ENCODE measurements around the gene TCF4.

TCF4 gene

DNA sequence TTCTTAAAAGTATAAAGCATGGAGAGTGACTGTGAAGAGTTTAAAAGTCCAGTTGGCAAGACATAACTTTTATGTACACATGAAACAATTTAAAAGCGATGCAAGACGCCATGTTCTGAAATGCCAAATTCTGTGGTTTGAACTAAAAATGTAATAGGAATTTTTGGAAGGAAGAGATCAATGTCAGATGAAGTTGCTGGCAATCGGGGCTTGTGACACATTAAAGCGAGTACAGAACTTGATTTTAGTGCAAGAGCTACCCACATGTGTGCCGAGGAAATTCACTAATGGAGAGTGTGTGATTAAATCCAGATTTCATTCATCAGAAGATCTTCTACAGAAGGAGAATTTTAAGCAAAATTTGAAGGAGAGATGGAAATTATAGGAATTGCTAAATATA lies 408.6 kb downstream of the TCF4 start (continued):
- TF ChIP-seq ZNF623 (tag by site-specific recombination; IDR thresholded peaks at IDR 0.05) (no peak), ZNF544 (tag by site-specific recombination; IDR thresholded peaks at IDR 0.05) (no peak), ZNF664 (tag by site-specific recombination; IDR thresholded peaks at IDR 0.05) (no peak), ZNF791 (tag by site-specific recombination; IDR thresholded peaks at IDR 0.05) (no peak), PRDM2 (tag by site-specific recombination; IDR thresholded peaks at IDR 0.05; ENCODE audit: borderline replicate concordance) (no peak), ZNF707 (tag by site-specific recombination; IDR thresholded peaks at IDR 0.05) (no peak)
- TF ChIP-seq, protein P1, sequence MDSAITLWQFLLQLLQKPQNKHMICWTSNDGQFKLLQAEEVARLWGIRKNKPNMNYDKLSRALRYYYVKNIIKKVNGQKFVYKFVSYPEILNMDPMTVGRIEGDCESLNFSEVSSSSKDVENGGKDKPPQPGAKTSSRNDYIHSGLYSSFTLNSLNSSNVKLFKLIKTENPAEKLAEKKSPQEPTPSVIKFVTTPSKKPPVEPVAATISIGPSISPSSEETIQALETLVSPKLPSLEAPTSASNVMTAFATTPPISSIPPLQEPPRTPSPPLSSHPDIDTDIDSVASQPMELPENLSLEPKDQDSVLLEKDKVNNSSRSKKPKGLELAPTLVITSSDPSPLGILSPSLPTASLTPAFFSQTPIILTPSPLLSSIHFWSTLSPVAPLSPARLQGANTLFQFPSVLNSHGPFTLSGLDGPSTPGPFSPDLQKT (IDR thresholded peaks at IDR 0.05; ENCODE audit: borderline replicate concordance, low read depth, low read length), result no peak
- TF ChIP-seq, protein P2, sequence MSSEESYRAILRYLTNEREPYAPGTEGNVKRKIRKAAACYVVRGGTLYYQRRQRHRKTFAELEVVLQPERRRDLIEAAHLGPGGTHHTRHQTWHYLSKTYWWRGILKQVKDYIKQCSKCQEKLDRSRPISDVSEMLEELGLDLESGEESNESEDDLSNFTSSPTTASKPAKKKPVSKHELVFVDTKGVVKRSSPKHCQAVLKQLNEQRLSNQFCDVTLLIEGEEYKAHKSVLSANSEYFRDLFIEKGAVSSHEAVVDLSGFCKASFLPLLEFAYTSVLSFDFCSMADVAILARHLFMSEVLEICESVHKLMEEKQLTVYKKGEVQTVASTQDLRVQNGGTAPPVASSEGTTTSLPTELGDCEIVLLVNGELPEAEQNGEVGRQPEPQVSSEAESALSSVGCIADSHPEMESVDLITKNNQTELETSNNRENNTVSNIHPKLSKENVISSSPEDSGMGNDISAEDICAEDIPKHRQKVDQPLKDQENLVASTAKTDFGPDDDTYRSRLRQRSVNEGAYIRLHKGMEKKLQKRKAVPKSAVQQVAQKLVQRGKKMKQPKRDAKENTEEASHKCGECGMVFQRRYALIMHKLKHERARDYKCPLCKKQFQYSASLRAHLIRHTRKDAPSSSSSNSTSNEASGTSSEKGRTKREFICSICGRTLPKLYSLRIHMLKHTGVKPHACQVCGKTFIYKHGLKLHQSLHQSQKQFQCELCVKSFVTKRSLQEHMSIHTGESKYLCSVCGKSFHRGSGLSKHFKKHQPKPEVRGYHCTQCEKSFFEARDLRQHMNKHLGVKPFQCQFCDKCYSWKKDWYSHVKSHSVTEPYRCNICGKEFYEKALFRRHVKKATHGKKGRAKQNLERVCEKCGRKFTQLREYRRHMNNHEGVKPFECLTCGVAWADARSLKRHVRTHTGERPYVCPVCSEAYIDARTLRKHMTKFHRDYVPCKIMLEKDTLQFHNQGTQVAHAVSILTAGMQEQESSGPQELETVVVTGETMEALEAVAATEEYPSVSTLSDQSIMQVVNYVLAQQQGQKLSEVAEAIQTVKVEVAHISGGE (tag by site-specific recombination; conservative IDR thresholded peaks at IDR 0.05; ENCODE audit: low read depth), result no peak

GRCh38 chr18:55173291-55173690 lies 414.7 kb downstream of the TCF4 start:
- ChIA-PET POLR2A (no interaction called here), CTCF (interaction anchor here (0.6 to 0.7 kb wide), 2 partner anchors 398 to 1361 kb away, joined by 4 to 5 read pairs; no protein-coding TSS in a partner anchor)
- Histone ChIP-seq H3K9me3 (ENCODE audit: control insufficient read depth, insufficient read depth, low read depth, low read length) (no peaks in the 10 kb centered on the region), H3K4me1 (ENCODE audit: control insufficient read depth, insufficient read depth, low read length) (no peaks in the 10 kb centered on the region), H3K36me3 (ENCODE audit: control insufficient read depth in 2 of 2, insufficient read depth in 1 of 2, low read length in 2 of 2) (no peaks in the 10 kb centered on the region), H3K27ac (ENCODE audit: extremely low read depth, low read depth, low read length) (no peak overlapping the region), H3K4me3 (ENCODE audit: low read depth, low read length) (no peak overlapping the region)
- TF ChIP-seq PRDM10 (tag by site-specific recombination; IDR thresholded peaks at IDR 0.05) (no peak), ZNF157 (tag by site-specific recombination; IDR thresholded peaks at IDR 0.05) (no peak), ZNF561 (tag by site-specific recombination; IDR thresholded peaks at IDR 0.05; ENCODE audit: borderline replicate concordance) (no peak), ZNF704 (tag by site-specific recombination; IDR thresholded peaks at IDR 0.05) (no peak), ZNF596 (tag by site-specific recombination; IDR thresholded peaks at IDR 0.05) (no peak), ZNF529 (tag by site-specific recombination; IDR thresholded peaks at IDR 0.05; ENCODE audit: insufficient replicate concordance) (no peak), ZNF473 (tag by site-specific recombination; IDR thresholded peaks at IDR 0.05) (no peak)
- TF ChIP-seq, protein P3, sequence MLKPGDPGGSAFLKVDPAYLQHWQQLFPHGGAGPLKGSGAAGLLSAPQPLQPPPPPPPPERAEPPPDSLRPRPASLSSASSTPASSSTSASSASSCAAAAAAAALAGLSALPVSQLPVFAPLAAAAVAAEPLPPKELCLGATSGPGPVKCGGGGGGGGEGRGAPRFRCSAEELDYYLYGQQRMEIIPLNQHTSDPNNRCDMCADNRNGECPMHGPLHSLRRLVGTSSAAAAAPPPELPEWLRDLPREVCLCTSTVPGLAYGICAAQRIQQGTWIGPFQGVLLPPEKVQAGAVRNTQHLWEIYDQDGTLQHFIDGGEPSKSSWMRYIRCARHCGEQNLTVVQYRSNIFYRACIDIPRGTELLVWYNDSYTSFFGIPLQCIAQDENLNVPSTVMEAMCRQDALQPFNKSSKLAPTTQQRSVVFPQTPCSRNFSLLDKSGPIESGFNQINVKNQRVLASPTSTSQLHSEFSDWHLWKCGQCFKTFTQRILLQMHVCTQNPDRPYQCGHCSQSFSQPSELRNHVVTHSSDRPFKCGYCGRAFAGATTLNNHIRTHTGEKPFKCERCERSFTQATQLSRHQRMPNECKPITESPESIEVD (tag by site-specific recombination; IDR thresholded peaks at IDR 0.05), result no peak
- TF ChIP-seq, protein P4, sequence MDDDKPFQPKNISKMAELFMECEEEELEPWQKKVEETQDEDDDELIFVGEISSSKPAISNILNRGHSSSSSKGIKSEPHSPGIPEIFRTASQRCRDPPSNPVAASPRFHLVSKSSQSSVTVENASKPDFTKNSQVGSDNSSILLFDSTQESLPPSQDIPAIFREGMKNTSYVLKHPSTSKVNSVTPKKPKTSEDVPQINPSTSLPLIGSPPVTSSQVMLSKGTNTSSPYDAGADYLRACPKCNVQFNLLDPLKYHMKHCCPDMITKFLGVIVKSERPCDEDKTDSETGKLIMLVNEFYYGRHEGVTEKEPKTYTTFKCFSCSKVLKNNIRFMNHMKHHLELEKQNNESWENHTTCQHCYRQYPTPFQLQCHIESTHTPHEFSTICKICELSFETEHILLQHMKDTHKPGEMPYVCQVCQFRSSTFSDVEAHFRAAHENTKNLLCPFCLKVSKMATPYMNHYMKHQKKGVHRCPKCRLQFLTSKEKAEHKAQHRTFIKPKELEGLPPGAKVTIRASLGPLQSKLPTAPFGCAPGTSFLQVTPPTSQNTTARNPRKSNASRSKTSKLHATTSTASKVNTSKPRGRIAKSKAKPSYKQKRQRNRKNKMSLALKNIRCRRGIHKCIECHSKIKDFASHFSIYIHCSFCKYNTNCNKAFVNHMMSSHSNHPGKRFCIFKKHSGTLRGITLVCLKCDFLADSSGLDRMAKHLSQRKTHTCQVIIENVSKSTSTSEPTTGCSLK (tag by site-specific recombination; IDR thresholded peaks at IDR 0.05), result no peak
